NCI-H82 treated with DMSO at 0.1 percent for 48 hours (cell line): ENCODE measurements around the gene ULBP2.
"Not testable (repeated sequence)": the region's sequence is repeated elsewhere in the genome, so short reads cannot be mapped to it uniquely, and the experiment has no call there.

Experiments used
- DNase-seq: peaks from one replicate; lab custom pipeline; 2025; ENCODE audit not compliant: unreplicated experiment; lab: John Stamatoyannopoulos, UW

ULBP2 gene

GRCh38 chr6:149966319-149966718 lies 24.5 kb downstream of the ULBP2 start:
- DNase-seq, result not testable (repeated sequence)

GRCh38 chr6:149967591-149967990 lies 25.8 kb downstream of the ULBP2 start:
- DNase-seq, result no peak

- DNase-seq, result not testable (repeated sequence)
Observed at GRCh38 chr6:149967999-149968398, 26.2 kb downstream of the ULBP2 start.

DNA sequence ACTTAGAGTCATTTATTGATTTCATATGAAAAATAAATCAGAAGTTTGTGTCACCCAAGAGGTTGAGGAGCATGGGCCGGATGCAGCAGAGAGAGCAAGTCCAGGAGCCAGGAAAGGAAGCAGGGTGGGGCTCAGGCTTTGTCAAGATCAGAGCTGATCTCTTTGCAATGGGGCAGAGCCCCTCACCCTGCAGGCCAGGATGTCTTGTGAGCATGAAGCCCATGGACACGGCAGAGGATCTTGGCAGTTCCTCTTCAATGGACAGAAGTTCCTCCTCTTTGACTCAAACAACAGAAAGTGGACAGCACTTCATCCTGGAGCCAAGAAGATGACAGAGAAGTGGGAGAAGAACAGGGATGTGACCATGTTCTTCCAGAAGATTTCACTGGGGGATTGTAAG lies 27.1 kb downstream of the ULBP2 start:
- DNase-seq, result not testable (repeated sequence)

DNA sequence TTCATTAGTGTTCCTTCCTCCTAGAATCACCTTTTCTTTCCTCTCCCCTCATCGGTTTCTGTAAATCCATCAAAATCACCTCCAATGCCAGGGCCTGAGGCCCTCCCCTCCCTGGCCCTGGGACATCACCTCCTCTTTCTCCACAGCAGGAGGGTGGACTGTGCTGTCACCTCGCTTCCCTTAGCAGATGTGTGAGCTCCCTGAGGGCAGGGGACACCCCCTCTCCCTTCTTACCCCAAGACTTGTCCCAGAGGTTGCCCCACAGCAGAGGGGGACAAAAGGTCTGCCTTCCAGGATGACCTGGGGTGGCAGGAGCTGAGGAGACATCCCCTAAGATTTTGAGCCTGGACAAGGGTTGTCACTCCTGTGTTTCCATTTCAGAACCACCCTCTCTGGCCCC lies 27.8 kb downstream of the ULBP2 start:
- no peak for DNase-seq

GRCh38 chr6:149974394-149974793 lies 32.6 kb downstream of the ULBP2 start:
- not testable (repeated sequence) for DNase-seq

- DNase-seq, result no peak
Observed at GRCh38 chr6:149974825-149975224, 33.0 kb downstream of the ULBP2 start.

DNA sequence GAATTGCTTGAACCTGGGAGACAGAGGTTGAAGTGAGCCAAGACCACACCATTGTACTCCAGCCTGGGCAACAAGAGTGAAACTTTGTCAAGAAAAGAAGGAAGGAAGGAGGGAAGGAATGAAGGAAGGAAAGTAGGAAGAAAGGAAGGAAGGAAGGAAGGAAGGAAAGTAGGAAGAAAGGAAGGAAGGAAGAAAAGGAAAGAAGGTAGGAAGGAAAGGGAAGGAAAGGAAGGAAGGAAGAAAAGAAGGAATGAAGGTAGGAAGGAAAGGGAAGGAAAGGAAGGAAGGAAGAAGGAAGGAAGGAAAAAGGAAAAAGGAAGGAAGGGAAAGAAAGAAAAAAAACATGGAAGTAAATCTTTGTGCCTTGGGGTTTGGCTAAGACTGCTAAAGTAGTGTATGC lies 33.6 kb downstream of the ULBP2 start:
- no peak for DNase-seq

GRCh38 chr6:149977221-149977620 lies 35.4 kb downstream of the ULBP2 start:
- DNase-seq, result no peak

DNA sequence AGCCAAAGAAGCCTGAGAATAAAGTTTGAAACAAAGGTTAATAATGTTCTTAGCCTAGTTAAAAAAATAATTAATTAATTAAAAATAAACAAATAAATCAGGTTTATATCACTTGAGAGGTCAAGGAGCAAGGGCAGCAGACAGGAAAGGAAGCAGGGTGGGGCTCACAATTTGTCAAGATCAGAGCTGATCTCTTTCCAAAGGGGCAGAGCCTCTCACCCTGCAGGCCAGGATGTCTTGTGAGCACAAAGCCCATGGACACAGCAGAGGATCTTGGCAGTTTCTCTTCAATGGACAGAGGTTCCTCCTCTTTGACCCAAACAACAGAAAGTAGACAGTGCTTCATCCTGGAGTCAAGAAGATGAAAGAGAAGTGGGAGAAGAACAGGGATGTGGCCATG lies 36.8 kb downstream of the ULBP2 start:
- DNase-seq, result no peak

DNA sequence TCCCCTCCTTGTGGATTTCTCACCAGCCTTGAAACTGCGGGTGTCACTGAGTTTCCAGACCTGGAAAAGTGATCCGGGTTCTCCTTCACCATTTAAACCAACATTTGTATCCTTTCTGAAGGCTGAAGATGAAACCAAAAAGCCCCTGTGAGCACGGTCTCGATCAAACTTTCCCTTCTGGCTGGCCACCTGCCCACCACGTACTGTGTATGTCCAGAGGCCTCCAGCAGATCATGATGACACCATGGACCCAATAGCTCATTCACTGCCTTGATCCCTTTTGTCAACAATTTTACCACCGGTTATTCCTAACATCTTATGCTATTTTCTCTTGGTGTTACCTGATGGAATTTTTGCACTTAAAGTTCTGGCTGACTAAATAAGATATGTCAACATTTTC lies 37.5 kb downstream of the ULBP2 start:
- no peak for DNase-seq

DNA sequence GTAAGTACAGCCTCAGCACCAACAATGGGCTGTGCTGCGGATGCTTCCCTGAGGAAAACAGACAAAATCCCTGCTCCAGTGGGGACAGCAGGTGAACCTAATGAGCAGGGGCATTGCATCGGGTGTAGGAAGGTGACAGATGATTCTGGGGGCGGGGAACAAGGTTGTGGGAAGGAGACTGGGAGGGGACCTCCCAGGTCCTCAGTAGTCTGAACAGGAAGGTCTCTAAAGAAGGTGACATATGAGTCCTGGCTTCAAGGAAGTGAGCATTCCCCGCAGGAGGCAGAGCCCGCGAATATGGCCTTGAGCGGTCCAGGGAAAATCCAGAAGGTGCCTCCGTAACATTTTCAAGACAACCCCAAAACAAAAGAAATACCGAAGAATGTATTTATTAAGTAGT lies 41.3 kb downstream of the ULBP2 start:
- DNase-seq, result no peak

GRCh38 chr6:149984773-149985172 lies 43.0 kb downstream of the ULBP2 start:
- DNase-seq, result no peak

DNA sequence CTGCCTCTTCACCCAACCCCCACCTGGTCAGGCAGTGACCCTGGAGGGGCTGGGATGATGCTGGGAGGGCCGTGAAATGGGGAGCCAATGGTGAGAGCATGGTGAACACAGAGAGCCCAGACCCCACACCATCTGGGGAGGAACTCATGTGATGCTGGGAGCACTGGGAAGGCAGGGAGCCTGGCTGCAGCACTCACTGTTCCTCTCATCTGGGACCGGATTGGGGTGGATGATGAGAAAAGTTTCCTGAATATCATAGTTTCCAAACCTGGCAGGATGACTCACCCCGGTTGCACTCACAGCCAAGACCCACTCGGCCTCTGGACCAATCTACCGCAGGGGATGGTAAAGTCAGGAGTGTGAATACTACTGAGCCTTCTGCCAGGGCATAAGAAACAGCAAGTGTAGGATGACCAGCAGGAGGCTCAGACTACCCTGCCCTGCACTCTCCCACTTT lies 43.7 kb downstream of the ULBP2 start:
- DNase-seq, result no peak

DNA sequence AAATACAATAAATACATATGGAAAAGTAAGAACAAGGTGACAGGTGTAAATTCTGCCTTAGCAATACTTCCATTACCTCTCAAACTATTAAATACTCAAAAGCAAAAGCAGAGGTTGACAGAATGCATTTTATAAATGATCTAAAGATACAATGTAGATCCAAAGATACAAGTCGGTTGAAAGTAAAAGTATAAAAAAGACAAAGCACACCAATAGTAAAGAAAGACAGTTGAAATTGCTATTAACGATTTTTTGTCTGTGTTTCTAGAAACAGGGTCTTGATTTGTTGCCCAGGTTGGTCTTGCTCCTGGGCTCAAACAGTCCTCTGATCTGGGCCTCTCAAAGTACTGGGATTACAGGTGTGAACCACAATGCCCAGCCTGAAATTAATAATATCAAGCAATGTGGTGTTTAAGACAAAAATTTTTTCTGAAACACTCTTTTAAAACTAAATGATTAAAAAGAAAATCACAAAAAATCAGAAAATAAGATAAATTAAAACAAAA lies 45.8 kb downstream of the ULBP2 start:
- DNase-seq, result no peak

DNA sequence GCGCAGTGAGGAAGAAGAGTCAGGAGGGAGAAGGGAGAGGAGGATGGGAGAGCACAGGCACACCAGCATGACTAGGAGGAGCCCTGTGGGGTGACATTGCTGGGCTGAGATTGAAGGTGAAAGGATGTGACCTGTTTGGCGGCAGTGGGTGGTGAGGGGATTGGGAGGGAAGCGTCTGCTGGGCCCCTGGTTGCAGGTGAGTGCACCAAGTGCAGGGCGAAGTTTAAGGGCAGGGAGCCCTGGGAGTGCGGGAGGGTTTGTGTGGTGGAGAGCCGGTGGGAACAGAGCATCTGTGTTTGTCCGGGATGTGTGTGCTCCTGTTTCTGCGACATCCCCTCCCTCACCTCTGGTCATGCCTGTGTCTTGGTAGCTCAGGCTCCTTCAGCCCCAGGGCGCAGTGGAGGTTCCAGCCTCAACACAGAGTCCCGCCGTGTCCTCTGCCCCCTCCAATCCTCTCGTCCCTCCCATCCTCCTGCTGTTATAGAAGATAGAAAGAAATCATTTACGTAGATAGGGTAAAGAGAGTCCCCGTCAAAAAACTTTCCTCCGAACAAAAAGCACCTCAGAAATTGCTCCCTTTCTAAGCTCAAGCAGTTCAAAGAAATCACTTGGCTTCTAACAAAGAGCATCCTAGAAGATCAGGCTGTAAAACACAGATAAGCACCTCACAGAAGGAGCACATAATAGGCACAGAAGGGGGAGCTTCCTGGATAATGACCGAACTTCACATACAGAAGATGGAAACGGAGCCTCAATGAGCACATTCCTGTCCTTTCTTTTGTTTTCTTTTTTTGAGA lies 46.9 kb downstream of the ULBP2 start:
- no peak for DNase-seq

- no peak for DNase-seq
Observed at GRCh38 chr6:149990212-149990660, 48.4 kb downstream of the ULBP2 start.

GRCh38 chr6:149990661-149991471 lies 49.1 kb downstream of the ULBP2 start:
- no peak for DNase-seq

DNA sequence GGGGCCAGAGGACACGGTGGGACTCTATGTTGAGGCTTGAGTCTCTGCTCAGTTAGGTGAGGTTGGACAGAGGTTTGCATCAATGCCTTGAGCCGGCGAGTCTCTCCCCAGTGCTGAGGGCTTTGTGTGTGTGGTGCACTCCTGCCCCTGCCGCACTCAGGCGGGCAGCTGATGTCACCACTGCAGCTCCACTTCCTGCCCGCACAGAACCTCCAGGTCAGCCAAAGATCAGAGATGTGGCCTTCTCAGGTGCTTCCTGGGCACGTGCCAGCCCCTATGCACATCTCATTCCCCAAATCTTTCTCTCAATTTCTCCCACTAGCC lies 49.6 kb downstream of the ULBP2 start:
- not testable (repeated sequence) for DNase-seq

DNA sequence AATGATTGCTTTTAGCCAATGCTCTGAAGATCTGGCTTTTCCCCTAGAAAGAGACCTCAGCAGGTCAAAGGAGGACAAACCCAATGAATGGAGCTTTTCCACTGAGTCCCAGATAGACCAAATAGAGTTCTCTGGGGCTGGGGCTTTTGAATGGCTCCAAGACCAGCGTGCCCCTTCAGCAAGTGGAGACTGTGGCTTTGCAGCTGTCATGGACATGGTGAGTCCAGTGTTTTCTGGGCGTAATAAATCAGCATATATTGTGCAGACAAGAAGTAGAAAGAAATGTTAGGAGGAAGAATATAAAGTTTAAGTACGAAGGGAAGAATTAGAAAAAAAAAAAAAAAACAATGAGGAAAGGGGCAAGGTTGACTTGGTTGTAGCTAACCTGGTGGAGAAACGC lies 50.0 kb downstream of the ULBP2 start:
- no peak for DNase-seq

- no peak for DNase-seq
Observed at GRCh38 chr6:149995235-149995750, 53.5 kb downstream of the ULBP2 start.

DNA sequence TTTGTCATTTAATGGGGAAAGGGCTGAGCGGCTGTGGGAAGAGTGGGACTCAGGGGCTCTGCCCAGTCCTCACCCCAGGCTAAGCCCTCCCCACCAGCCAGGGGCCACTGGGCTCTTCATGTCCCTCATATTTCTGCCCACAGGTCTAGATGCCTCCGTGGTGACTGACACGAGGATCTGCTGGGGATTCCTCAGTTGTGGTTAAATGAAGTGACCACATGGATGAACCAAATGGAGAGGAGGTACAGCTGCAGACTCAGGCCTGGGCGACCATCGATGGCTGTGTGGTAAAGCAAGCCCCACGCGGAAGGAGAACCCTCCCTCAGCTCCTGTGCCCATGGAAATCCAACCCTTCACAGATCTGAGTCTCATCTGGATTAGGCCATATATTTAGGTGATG lies 54.2 kb downstream of the ULBP2 start:
- DNase-seq, result no peak
